OCI-LY7 (cell line): Measurements from ENCODE around the gene KDM2B. TPM values are rescaled to one million over a fixed set of nuclear protein-coding genes. Genes with fewer than 3 reads are reported as not detected.

Experiments used
- BruUV-seq: library from RNA; stranded (reverse); fragments of 400-500 nt; replicated peaks from 2 replicates; lab custom pipeline; 2021; lab: Mats Ljungman, UMichigan
- CTCF ChIA-PET: fragments of 300-600 bp; sonication (Branson Sonifier 250); formaldehyde crosslinking; loops from one replicate; lab custom pipeline; 2022; ENCODE audit warnings: antibody characterized with exemption; ENCODE audit not compliant: unreplicated experiment; lab: Charles Lee
- POLR2A ChIA-PET: fragments of 300-600 bp; sonication (Branson Sonifier 250); formaldehyde crosslinking; loops from one replicate; lab custom pipeline; 2022; ENCODE audit warnings: antibody characterized with exemption; lab: Charles Lee
- DNase-seq: peaks from one replicate; pipeline ENCODE4 v3.0.0-alpha.2; 2015; ENCODE audit warnings: low spot score
- H2AFZ ChIP-seq: fragments of 200-600 bp; sonication (generic), shearing (Covaris generic); 2 replicates; pipeline ENCODE4 v1.6.1; 2014; ENCODE audit warnings: mild to moderate bottlenecking, antibody characterized with exemption, low read length, moderate library complexity
- H3K27ac ChIP-seq: fragments of 200-600 bp; sonication (generic); 2 replicates; pipeline ENCODE4 v1.5.1; 2014; ENCODE audit warnings: mixed run types, low read depth, mild to moderate bottlenecking, moderate library complexity, low read length, inconsistent platforms; ENCODE audit not compliant: poor library complexity, severe bottlenecking
- H3K36me3 ChIP-seq: fragments of 200-600 bp; sonication (generic); 2 replicates; pipeline ENCODE4 v1.6.1; 2014; ENCODE audit warnings: mild to moderate bottlenecking, antibody characterized with exemption, low read length, moderate library complexity, mixed read lengths; ENCODE audit not compliant: insufficient read depth
- H3K4me1 ChIP-seq: fragments of 200-600 bp; sonication (generic); 2 replicates; pipeline ENCODE4 v1.5.1; 2014; ENCODE audit warnings: mild to moderate bottlenecking, low read length; ENCODE audit not compliant: insufficient read depth, poor library complexity, severe bottlenecking
- H3K4me2 ChIP-seq: fragments of 200-600 bp; sonication (generic); 2 replicates; pipeline ENCODE4 v1.6.1; 2014; ENCODE audit warnings: mild to moderate bottlenecking, low read length
- H3K4me3 ChIP-seq: fragments of 200-600 bp; sonication (generic); 2 replicates; pipeline ENCODE4 v1.5.1; 2014; ENCODE audit warnings: mild to moderate bottlenecking, low read depth, low read length; ENCODE audit not compliant: poor library complexity, severe bottlenecking
- H3K79me2 ChIP-seq: fragments of 200-600 bp; sonication (generic); 2 replicates; pipeline ENCODE4 v1.6.1; 2016; ENCODE audit warnings: low read depth, mild to moderate bottlenecking, low read length, moderate library complexity, mixed read lengths; ENCODE audit not compliant: insufficient read depth
- H3K9me2 ChIP-seq: fragments of 200-600 bp; sonication (generic); 2 replicates; pipeline ENCODE4 v1.6.1; 2016; ENCODE audit warnings: mild to moderate bottlenecking, low read length, mixed read lengths; ENCODE audit not compliant: insufficient read depth
- H3K9me3 ChIP-seq: fragments of 200-600 bp; sonication (generic); 2 replicates; pipeline ENCODE4 v1.6.1; 2014; ENCODE audit warnings: mild to moderate bottlenecking, mixed run types, low read length, mixed read lengths
- H4K20me1 ChIP-seq: fragments of 200-600 bp; sonication (generic); 2 replicates; pipeline ENCODE4 v1.6.1; 2014; ENCODE audit warnings: mild to moderate bottlenecking, antibody characterized with exemption, low read length, moderate library complexity, mixed read lengths; ENCODE audit not compliant: insufficient read depth
- CTCF ChIP-seq: fragments of 200-600 bp; sonication (generic); conservative IDR thresholded peaks from 2 replicates; pipeline ENCODE4 v1.5.1; 2014; ENCODE audit warnings: mild to moderate bottlenecking, antibody characterized with exemption, low read length, moderate library complexity, mixed read lengths
- EZH2phosphoT487 ChIP-seq: fragments of 200-600 bp; sonication (generic); IDR thresholded peaks from 2 replicates; pipeline ENCODE4 v1.6.1; 2018; ENCODE audit warnings: low read depth, borderline replicate concordance, mild to moderate bottlenecking, mixed run types, antibody characterized with exemption, low read length, moderate library complexity, mixed read lengths
- intact Hi-C: fragments of 100-400 bp; cut with micrococcal nuclease; formaldehyde crosslinking; loops from one replicate; pipeline ENCODE4 v1.10.0; 2022; ENCODE audit not compliant: unreplicated experiment
- total RNA-seq, 2 experiments: library from RNA; depleted of rRNA in 1 of 2; stranded (reverse); fragments of >200 nt in 1 of 2; shearing (Covaris generic) in 1 of 2; gene quantifications; 2 replicates each; pipeline ENCODE4 v1.2.3, GENCODE V29; 2014 to 2022

The KDM2B gene
- total RNA-seq, 2 experiments from 2014 or later: 78.5 to 88.0 TPM

DNA sequence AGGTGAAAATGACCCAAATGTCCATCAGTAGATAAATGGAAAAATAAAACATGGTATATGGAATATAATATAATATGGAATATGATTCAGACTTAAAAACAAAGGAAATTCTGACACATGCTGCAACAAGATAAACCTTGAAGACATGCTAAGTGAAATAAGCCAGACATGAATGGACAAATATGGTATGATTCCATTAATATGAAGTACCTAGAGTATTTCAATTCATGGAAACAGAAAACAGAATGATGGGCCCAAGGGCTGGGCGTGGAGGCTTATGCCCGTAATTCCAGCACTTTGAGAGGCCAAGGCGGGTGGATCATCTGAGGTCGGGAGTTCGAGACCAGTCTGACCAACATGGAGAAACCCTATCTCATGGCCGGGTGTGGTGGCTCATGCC is 22.8 kb upstream of the KDM2B start:
- Histone ChIP-seq H3K9me2 (no peaks in the 10 kb centered on the region), H3K4me1 (no peaks in the 10 kb centered on the region), H3K36me3 (no peaks in the 10 kb centered on the region), H3K4me2 (no peak overlapping the region), H3K4me3 (no peak overlapping the region), H2AFZ (no peak overlapping the region), H3K79me2 (no peaks in the 10 kb centered on the region), H4K20me1 (no peaks in the 10 kb centered on the region), H3K27ac (no peak overlapping the region), H3K9me3 (no peaks in the 10 kb centered on the region)
- intact Hi-C loops: no loop called here
- BruUV-seq: no TSS peak
- POLR2A ChIA-PET: interaction anchor here (0.6 kb wide), 1 partner anchor 76 kb away, joined by 3 read pairs; no protein-coding TSS in a partner anchor
- no peak for TF ChIP-seq EZH2phosphoT487
- TF ChIP-seq CTCF: no peak
- CTCF ChIA-PET: no interaction called here
- no peak for DNase-seq

GRCh38 chr12:121602766-121603165 is 21.9 kb upstream of the KDM2B start:
- no peaks in the 10 kb centered on the region for H3K36me3 ChIP-seq
- CTCF ChIA-PET: no interaction called here
- DNase-seq: no peak
- no TSS peak for BruUV-seq
- no peak overlapping the region for H2AFZ ChIP-seq
- no peaks in the 10 kb centered on the region for H3K79me2 ChIP-seq
- intact Hi-C loops: no loop called here
- H4K20me1 ChIP-seq: no peaks in the 10 kb centered on the region
- POLR2A ChIA-PET: interaction anchor here (0.6 kb wide), 1 partner anchor 77 kb away, joined by 3 read pairs; no protein-coding TSS in a partner anchor
- no peak overlapping the region for H3K4me2 ChIP-seq
- H3K4me1 ChIP-seq: no peaks in the 10 kb centered on the region
- no peaks in the 10 kb centered on the region for H3K9me2 ChIP-seq
- H3K4me3 ChIP-seq: no peak overlapping the region
- no peaks in the 10 kb centered on the region for H3K9me3 ChIP-seq
- TF ChIP-seq CTCF: no peak
- TF ChIP-seq EZH2phosphoT487: no peak
- H3K27ac ChIP-seq: no peak overlapping the region

- H3K27ac ChIP-seq: no peak overlapping the region
- ChIA-PET CTCF (no interaction called here), POLR2A (interaction anchor here (0.9 kb wide), 1 partner anchor 16 kb away, joined by 4 read pairs; no protein-coding TSS in a partner anchor)
- no TSS peak for BruUV-seq
- no peak overlapping the region for H3K4me3 ChIP-seq
- no peaks in the 10 kb centered on the region for H3K4me1 ChIP-seq
- H3K36me3 ChIP-seq: no peaks in the 10 kb centered on the region
- intact Hi-C loops: no loop called here
- no peak overlapping the region for H3K4me2 ChIP-seq
- H3K9me2 ChIP-seq: no peaks in the 10 kb centered on the region
- TF ChIP-seq CTCF (no peak), EZH2phosphoT487 (no peak)
- no peaks in the 10 kb centered on the region for H3K9me3 ChIP-seq
- H3K79me2 ChIP-seq: no peaks in the 10 kb centered on the region
- no peaks in the 10 kb centered on the region for H4K20me1 ChIP-seq
- no peak for DNase-seq
- H2AFZ ChIP-seq: no peak overlapping the region
These were observed 20.0 kb upstream of the KDM2B start for GRCh38 chr12:121600702-121601336.
